8988T (cell line): Measurements from ENCODE around the gene TSPAN19.

Source experiments
- DNase-seq: peaks from one replicate; pipeline ENCODE4 v3.0.0; 2011

TSPAN19 gene

GRCh38 chr12:84998341-84998740 is 37.7 kb downstream of the TSPAN19 start:
- no peak for DNase-seq

- no peak for DNase-seq
These were observed 39.3 kb downstream of the TSPAN19 start for GRCh38 chr12:84996759-84997158.

GRCh38 chr12:84995641-84996040 is 40.4 kb downstream of the TSPAN19 start:
- DNase-seq, result no peak

GRCh38 chr12:84994426-84994825 is 41.7 kb downstream of the TSPAN19 start:
- DNase-seq, result no peak

GRCh38 chr12:84986586-84986985 is 49.5 kb downstream of the TSPAN19 start:
- no peak for DNase-seq

- no peak for DNase-seq
These were observed 50.0 kb downstream of the TSPAN19 start for GRCh38 chr12:84986117-84986516.

- DNase-seq, result no peak
These were observed 52.8 kb downstream of the TSPAN19 start for GRCh38 chr12:84983289-84983688.

- no peak for DNase-seq
These were observed 53.2 kb downstream of the TSPAN19 start for GRCh38 chr12:84982888-84983287.

- DNase-seq, result no peak
These were observed 57.2 kb downstream of the TSPAN19 start for GRCh38 chr12:84978921-84979320.

GRCh38 chr12:84976133-84976532 is 59.9 kb downstream of the TSPAN19 start:
- no peak for DNase-seq

GRCh38 chr12:84974155-84974815 is 61.8 kb downstream of the TSPAN19 start:
- no peak for DNase-seq

- no peak for DNase-seq
These were observed 63.1 kb downstream of the TSPAN19 start for GRCh38 chr12:84973026-84973425.

- DNase-seq, result no peak
These were observed 66.9 kb downstream of the TSPAN19 start for GRCh38 chr12:84969226-84969625.
